Measurements from ENCODE around the gene CTNNBL1.
"Not testable (repeated sequence)": the region's sequence is repeated elsewhere in the genome, so short reads cannot be mapped to it uniquely, and the experiment has no call there.

Gene CTNNBL1

DNA sequence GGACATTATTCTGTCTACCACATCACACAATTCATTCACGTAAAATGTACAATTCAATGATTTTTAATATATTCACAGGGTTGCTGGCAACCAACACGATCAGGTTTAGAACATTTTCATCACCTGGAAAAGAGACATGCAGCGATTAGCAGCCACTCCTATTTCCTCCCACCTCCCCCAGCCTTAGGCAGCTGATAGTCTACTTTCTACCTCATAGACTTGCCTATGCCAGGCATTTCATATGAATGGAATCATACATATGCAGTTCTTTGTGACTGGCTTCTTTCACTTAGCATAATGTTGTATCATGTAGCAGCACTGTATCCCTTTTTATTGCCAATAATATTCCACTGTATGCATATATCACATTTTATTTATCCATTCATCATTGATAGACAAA is 31.5 kb upstream of the CTNNBL1 start:
- Histone ChIP-seq H3K9me3 (ENCODE audit: control insufficient read depth, insufficient read depth, low read length) (no peaks in the 10 kb centered on the region), H3K4me3 (ENCODE audit: low read depth, low read length) (no peak overlapping the region), H3K36me3 (ENCODE audit: control insufficient read depth, insufficient read depth, low read length) (no peaks in the 10 kb centered on the region), H3K27me3 (ENCODE audit: control insufficient read depth, insufficient read depth, low read length) (no peaks in the 10 kb centered on the region), H3K4me1 (ENCODE audit: control insufficient read depth, insufficient read depth, low read length) (peaks cover 7% of the 10 kb centered on the region), H3K9ac (ENCODE audit: low read depth, low read length) (no peak overlapping the region)

- H3K9ac ChIP-seq (ENCODE audit: low read depth, low read length); H3K9me3 ChIP-seq (ENCODE audit: control insufficient read depth, insufficient read depth, low read length); H3K4me3 ChIP-seq (ENCODE audit: low read depth, low read length); H3K36me3 ChIP-seq (ENCODE audit: control insufficient read depth, insufficient read depth, low read length); H3K27me3 ChIP-seq (ENCODE audit: control insufficient read depth, insufficient read depth, low read length); H3K4me1 ChIP-seq (ENCODE audit: control insufficient read depth, insufficient read depth, low read length): not testable (repeated sequence)
Observed at GRCh38 chr20:37664595-37664994, 29.2 kb upstream of the CTNNBL1 start.

GRCh38 chr20:37668166-37668565 is 25.7 kb upstream of the CTNNBL1 start:
- Histone ChIP-seq H3K36me3 (ENCODE audit: control insufficient read depth, insufficient read depth, low read length) (no peaks in the 10 kb centered on the region), H3K27me3 (ENCODE audit: control insufficient read depth, insufficient read depth, low read length) (no peaks in the 10 kb centered on the region), H3K9ac (ENCODE audit: low read depth, low read length) (no peak overlapping the region), H3K9me3 (ENCODE audit: control insufficient read depth, insufficient read depth, low read length) (no peaks in the 10 kb centered on the region), H3K4me1 (ENCODE audit: control insufficient read depth, insufficient read depth, low read length) (no peaks in the 10 kb centered on the region), H3K4me3 (ENCODE audit: low read depth, low read length) (no peak overlapping the region)

DNA sequence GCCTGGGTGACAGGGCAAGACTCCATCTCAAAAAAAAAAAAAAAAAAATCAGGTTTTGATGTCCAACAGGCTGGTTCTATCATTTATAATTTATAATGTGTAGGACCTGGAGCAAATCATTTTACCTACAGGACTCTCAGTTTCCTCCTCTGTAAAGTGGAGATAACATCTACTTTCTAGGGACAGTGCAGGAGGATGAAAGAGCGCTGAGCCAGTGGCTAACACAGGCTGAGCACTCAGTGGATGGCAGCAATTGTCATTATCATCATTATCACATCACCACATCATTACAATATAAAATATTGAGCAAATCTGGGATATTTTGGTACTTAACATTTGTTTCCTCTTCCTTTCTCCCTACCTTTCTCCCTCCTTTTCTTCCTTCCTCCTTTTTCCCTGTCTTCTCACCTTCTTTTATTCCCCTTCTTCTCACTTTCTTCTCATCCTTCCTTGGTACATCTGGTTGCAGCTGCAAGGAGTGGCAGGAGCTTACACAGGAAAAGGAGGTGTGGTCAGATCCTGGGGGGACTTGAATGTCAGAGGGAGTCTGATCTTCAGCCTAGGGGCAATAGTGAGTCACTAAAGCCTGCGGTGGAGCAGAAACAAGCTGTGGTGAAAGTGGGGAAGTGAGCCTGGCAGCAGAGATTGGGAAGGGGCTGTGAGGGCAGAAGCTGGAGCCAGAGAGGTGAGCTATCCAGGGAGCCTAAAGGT is 24.6 kb upstream of the CTNNBL1 start:
- Histone ChIP-seq H3K27me3 (ENCODE audit: control insufficient read depth, insufficient read depth, low read length) (no peaks in the 10 kb centered on the region), H3K4me1 (ENCODE audit: control insufficient read depth, insufficient read depth, low read length) (no peaks in the 10 kb centered on the region), H3K36me3 (ENCODE audit: control insufficient read depth, insufficient read depth, low read length) (no peaks in the 10 kb centered on the region), H3K9ac (ENCODE audit: low read depth, low read length) (no peak overlapping the region), H3K4me3 (ENCODE audit: low read depth, low read length) (no peak overlapping the region), H3K9me3 (ENCODE audit: control insufficient read depth, insufficient read depth, low read length) (no peaks in the 10 kb centered on the region)

GRCh38 chr20:37669773-37670236 is 24.0 kb upstream of the CTNNBL1 start:
- no peaks in the 10 kb centered on the region for H3K9me3 ChIP-seq (ENCODE audit: control insufficient read depth, insufficient read depth, low read length)
- H3K4me3 ChIP-seq (ENCODE audit: low read depth, low read length), result no peak overlapping the region
- no peak overlapping the region for H3K9ac ChIP-seq (ENCODE audit: low read depth, low read length)
- H3K36me3 ChIP-seq (ENCODE audit: control insufficient read depth, insufficient read depth, low read length), result no peaks in the 10 kb centered on the region
- no peaks in the 10 kb centered on the region for H3K4me1 ChIP-seq (ENCODE audit: control insufficient read depth, insufficient read depth, low read length)
- H3K27me3 ChIP-seq (ENCODE audit: control insufficient read depth, insufficient read depth, low read length), result no peaks in the 10 kb centered on the region

DNA sequence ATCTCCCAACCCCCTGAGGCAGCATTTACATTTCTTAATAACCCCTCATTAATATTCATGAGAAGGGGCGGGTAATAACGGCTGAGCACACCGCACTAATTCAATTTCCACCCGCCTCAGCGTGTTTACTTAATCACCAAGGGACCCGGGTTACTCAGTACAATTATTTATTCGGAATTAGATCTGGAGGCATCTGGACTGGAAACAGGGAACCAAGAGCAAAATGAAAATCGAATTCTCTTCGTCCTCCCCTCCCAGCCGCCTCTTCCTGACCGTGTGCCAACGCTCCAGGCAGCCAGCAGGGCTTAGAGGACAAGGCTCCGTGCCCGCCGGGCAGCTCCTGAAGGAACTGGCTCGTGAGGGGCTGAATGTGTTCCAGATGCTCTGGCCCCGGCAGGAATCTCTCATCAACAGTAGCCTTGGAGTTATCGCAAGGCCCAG is 23.5 kb upstream of the CTNNBL1 start:
- no peaks in the 10 kb centered on the region for H3K27me3 ChIP-seq (ENCODE audit: control insufficient read depth, insufficient read depth, low read length)
- no peaks in the 10 kb centered on the region for H3K36me3 ChIP-seq (ENCODE audit: control insufficient read depth, insufficient read depth, low read length)
- no peak overlapping the region for H3K9ac ChIP-seq (ENCODE audit: low read depth, low read length)
- H3K4me3 ChIP-seq (ENCODE audit: low read depth, low read length), result no peak overlapping the region
- no peaks in the 10 kb centered on the region for H3K4me1 ChIP-seq (ENCODE audit: control insufficient read depth, insufficient read depth, low read length)
- no peaks in the 10 kb centered on the region for H3K9me3 ChIP-seq (ENCODE audit: control insufficient read depth, insufficient read depth, low read length)

- Histone ChIP-seq H3K4me3 (ENCODE audit: low read depth, low read length) (no peak overlapping the region), H3K9me3 (ENCODE audit: control insufficient read depth, insufficient read depth, low read length) (no peaks in the 10 kb centered on the region), H3K27me3 (ENCODE audit: control insufficient read depth, insufficient read depth, low read length) (no peaks in the 10 kb centered on the region), H3K9ac (ENCODE audit: low read depth, low read length) (no peak overlapping the region), H3K4me1 (ENCODE audit: control insufficient read depth, insufficient read depth, low read length) (no peaks in the 10 kb centered on the region), H3K36me3 (ENCODE audit: control insufficient read depth, insufficient read depth, low read length) (no peaks in the 10 kb centered on the region)
Observed at GRCh38 chr20:37672143-37672542, 21.7 kb upstream of the CTNNBL1 start.

DNA sequence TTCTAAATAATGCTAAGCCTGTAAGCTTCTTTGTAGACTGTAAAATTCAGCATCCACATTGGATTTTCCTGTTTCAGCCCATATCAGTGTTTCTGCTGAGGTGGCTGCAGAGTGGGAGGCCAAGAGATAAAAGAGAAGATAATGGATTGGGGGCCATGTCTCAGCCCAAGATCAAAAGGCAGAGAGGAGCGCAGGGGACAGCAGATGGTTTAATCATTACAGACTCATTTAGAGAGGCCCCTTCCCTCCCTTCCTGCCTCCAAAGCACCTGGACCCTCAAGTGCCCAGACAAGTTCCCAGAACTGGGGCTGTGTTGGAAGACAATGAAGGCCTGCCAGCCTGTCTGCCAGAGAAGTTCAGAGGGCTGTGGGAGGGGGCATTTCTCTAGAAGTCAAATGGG is 20.4 kb upstream of the CTNNBL1 start:
- Histone ChIP-seq H3K9me3 (ENCODE audit: control insufficient read depth, insufficient read depth, low read length) (no peaks in the 10 kb centered on the region), H3K9ac (ENCODE audit: low read depth, low read length) (no peak overlapping the region), H3K27me3 (ENCODE audit: control insufficient read depth, insufficient read depth, low read length) (no peaks in the 10 kb centered on the region), H3K4me1 (ENCODE audit: control insufficient read depth, insufficient read depth, low read length) (no peaks in the 10 kb centered on the region), H3K4me3 (ENCODE audit: low read depth, low read length) (no peak overlapping the region), H3K36me3 (ENCODE audit: control insufficient read depth, insufficient read depth, low read length) (no peaks in the 10 kb centered on the region)

DNA sequence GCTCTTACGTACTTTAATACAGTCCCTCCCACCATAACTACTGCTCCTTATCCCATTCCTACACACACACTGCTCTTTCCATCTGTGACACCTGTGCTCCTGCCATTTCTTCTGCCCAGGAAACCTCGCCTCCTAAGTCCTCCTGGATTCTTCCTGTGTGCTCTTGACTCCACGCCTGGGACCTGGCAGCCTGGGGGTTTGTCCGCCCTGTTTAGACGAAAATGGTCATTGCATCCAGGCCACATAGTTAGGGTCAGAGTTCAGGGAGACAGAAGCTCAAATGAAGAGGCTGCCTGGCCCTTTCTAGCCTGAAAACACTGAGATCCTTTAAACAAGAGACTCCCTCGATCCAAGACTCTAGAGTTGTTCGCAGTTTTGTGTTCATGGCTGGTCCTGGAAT is 17.4 kb upstream of the CTNNBL1 start:
- no peaks in the 10 kb centered on the region for H3K27me3 ChIP-seq (ENCODE audit: control insufficient read depth, insufficient read depth, low read length)

DNA sequence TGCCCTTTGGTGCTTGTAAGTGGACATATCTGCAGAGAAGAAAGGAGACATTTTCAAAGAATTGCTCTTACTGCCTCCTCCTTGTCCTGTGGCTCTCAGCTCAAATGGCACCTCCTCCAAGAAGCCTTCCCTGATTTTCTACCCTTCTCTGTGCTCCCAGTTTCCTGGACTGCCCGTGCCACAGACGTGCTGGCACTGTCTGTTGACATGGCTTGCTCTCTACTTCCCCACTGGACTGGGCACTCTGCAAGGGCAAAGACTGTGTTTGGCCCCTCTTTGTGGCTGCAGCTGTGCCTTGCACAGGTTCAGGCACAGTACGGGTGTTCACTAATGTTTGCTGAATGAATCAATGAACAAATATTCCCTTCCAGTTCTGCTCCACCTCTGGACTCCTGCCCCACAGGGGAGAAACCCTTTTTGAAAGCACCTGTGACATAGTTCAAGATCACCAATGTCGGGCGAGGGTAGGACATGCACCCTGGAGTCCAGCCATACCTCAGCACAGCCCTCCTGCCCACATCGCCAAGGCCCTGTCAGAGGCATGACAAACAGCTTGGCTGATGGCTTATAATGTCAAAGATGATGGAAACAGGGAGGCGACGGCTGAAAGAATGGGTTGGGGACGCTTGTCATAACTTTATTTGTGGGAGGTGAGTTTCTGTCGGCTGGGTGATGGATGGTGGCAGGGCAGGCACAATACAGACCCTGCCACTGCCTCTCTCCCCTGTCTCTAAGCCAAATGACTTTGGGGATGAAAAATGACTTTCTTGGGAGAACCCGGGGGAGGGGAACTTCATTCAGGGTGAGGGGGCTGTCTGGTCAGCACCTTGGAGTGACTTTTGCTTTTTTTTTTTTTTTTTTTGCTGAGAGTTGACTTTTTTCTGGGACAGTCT is 15.6 kb upstream of the CTNNBL1 start:
- Histone ChIP-seq H3K9ac (ENCODE audit: low read depth, low read length) (no peak overlapping the region), H3K27me3 (ENCODE audit: control insufficient read depth, insufficient read depth, low read length) (no peaks in the 10 kb centered on the region), H3K4me3 (ENCODE audit: low read depth, low read length) (no peak overlapping the region), H3K36me3 (ENCODE audit: control insufficient read depth, insufficient read depth, low read length) (no peaks in the 10 kb centered on the region), H3K4me1 (ENCODE audit: control insufficient read depth, insufficient read depth, low read length) (no peaks in the 10 kb centered on the region), H3K9me3 (ENCODE audit: control insufficient read depth, insufficient read depth, low read length) (no peaks in the 10 kb centered on the region)

More for the DNA sequence above, 17.4 kb upstream of the CTNNBL1 start:
- Histone ChIP-seq H3K4me1 (ENCODE audit: control insufficient read depth, insufficient read depth, low read length) (no peaks in the 10 kb centered on the region), H3K36me3 (ENCODE audit: control insufficient read depth, insufficient read depth, low read length) (no peaks in the 10 kb centered on the region), H3K9me3 (ENCODE audit: control insufficient read depth, insufficient read depth, low read length) (no peaks in the 10 kb centered on the region), H3K9ac (ENCODE audit: low read depth, low read length) (no peak overlapping the region), H3K4me3 (ENCODE audit: low read depth, low read length) (no peak overlapping the region)

DNA sequence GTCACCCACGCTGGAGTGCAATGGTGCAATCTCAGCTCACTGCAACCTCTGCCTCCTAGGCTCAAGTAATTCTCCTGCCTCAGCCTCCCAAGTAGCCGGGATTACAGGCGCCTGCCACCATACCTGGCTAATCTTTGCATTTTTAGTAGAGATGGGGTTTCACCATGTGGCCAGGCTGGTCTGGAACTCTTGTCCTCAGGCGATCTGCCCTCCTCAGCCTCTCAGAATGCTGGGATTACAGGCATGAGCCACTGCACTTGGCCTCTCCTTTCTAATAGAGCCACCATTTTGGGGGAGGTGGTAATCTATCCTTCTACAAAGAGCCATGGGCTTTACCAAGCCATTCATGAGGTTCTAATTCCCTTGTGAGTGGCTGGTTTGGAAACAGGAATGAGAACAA is 14.1 kb upstream of the CTNNBL1 start:
- H3K9ac ChIP-seq (ENCODE audit: low read depth, low read length); H3K36me3 ChIP-seq (ENCODE audit: control insufficient read depth, insufficient read depth, low read length); H3K27me3 ChIP-seq (ENCODE audit: control insufficient read depth, insufficient read depth, low read length); H3K4me3 ChIP-seq (ENCODE audit: low read depth, low read length); H3K9me3 ChIP-seq (ENCODE audit: control insufficient read depth, insufficient read depth, low read length); H3K4me1 ChIP-seq (ENCODE audit: control insufficient read depth, insufficient read depth, low read length): not testable (repeated sequence)

DNA sequence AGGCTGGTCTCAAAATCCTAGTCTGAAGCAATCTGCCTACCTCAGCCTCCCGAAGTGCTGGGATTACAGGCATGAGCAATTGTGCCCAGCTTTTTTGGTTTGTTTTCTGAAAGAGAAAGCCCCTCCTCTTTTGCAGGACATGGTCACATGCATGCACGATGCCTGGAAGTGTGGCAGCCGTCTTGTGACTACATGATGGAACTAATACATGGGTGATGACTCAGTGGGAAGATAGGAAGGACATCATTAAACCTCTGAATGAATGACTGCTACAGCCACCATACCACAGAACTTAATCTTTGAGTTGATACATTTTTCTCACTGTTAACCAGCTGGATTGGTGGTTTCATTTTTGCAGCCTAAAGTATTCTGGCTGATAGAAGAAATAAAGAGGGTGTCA is 13.4 kb upstream of the CTNNBL1 start:
- Histone ChIP-seq H3K4me1 (ENCODE audit: control insufficient read depth, insufficient read depth, low read length) (no peaks in the 10 kb centered on the region), H3K9ac (ENCODE audit: low read depth, low read length) (no peak overlapping the region), H3K27me3 (ENCODE audit: control insufficient read depth, insufficient read depth, low read length) (no peaks in the 10 kb centered on the region), H3K9me3 (ENCODE audit: control insufficient read depth, insufficient read depth, low read length) (no peaks in the 10 kb centered on the region), H3K4me3 (ENCODE audit: low read depth, low read length) (no peak overlapping the region), H3K36me3 (ENCODE audit: control insufficient read depth, insufficient read depth, low read length) (no peaks in the 10 kb centered on the region)
